ENCODE results near the gene SMCR8.

GRCh38 chr17:18318771-18319450 is 3.8 kb downstream of the SMCR8 start:
- TF ChIP-seq CTCF (conservative IDR thresholded peaks at IDR 0.05 in 1 of 2, IDR thresholded peaks at IDR 0.05 in 1 of 2; ENCODE audit: low read depth in 1 of 2, low read length in 2 of 2) (no peak), EZH2 (IDR thresholded peaks at IDR 0.05; ENCODE audit: low read length, missing control alignments) (no peak)
